Small intestine (tissue), 7 donors: ENCODE measurements around the gene SPOCK1. TPM values are rescaled to one million over a fixed set of nuclear protein-coding genes. Genes with fewer than 3 reads are reported as not detected.

Experiments
- DNase-seq, 2 donors: peaks; one replicate each; pipeline versions ENCODE4 v3.0.0 to v3.0.0-alpha.2; 2013
- FAIRE-seq: peaks from 2 replicates; lab custom pipeline; 2012; peaks lifted over from hg19 to GRCh38; lab: Jason Lieb, UNC
- H3K27ac ChIP-seq, 3 donors: one replicate each; pipeline ENCODE4 v1.5.1; 2013; ENCODE audit warnings: low read length in 2 of 3, mild to moderate bottlenecking in 2 of 3, control low read depth in 1 of 3, inconsistent platforms in 1 of 3, low read depth in 1 of 3, moderate library complexity in 1 of 3
- H3K27me3 ChIP-seq, 3 donors: one replicate each; pipeline ENCODE4 v1.6.1; 2013; ENCODE audit warnings: low read length in 3 of 3, inconsistent platforms in 1 of 3; ENCODE audit not compliant: control insufficient read depth in 3 of 3, insufficient read depth in 3 of 3
- H3K36me3 ChIP-seq, 3 donors: one replicate each; pipeline ENCODE4 v1.6.1; 2013; ENCODE audit warnings: low read length in 3 of 3, inconsistent platforms in 1 of 3, low read depth in 1 of 3, mild to moderate bottlenecking in 1 of 3, moderate library complexity in 1 of 3; ENCODE audit not compliant: control insufficient read depth in 3 of 3, insufficient read depth in 2 of 3
- H3K4me1 ChIP-seq, 3 donors: one replicate each; pipeline ENCODE4 v1.6.1; 2013; ENCODE audit warnings: low read length in 2 of 3, inconsistent platforms in 1 of 3, low read depth in 1 of 3, mild to moderate bottlenecking in 1 of 3, moderate library complexity in 1 of 3; ENCODE audit not compliant: control insufficient read depth in 3 of 3, insufficient read depth in 2 of 3
- H3K4me3 ChIP-seq, 3 donors: one replicate each; pipeline ENCODE4 v1.5.1; 2013; ENCODE audit warnings: low read length in 3 of 3, control low read depth in 1 of 3, inconsistent platforms in 1 of 3, low read depth in 1 of 3, mild to moderate bottlenecking in 1 of 3, moderate library complexity in 1 of 3
- H3K9me3 ChIP-seq, 2 donors: one replicate each; pipeline ENCODE4 v1.6.1; 2013; ENCODE audit warnings: low read depth in 1 of 2, low read length in 1 of 2; ENCODE audit not compliant: control insufficient read depth in 2 of 2, insufficient read depth in 1 of 2
- WGBS, 3 donors: extraction: QIAGEN DNeasy Blood & Tissue Kit; methylation state at CpG; one replicate each; pipeline ENCODE4 v1.1.7; 2013; 5-methylcytosine and 5-hydroxymethylcytosine counted together
- polyA plus RNA-seq, 4 donors: library from polyadenylated mRNA; stranded (reverse) in 3 of 4; unstranded in 1 of 4; fragments of 200-250 nt in 3 of 4; fragments of 120-200 nt in 1 of 4; gene quantifications; one replicate each; pipeline versions ENCODE4 v1.2.1 to v1.2.3, GENCODE V29; 2013
- donor health status: healthy with polysubstance abuse.
- donor health status: control.
- donor health status: control.
- donor health status: Bipolar disorder and iron deficiency.
- donor health status: healthy.

The SPOCK1 gene
- polyA plus RNA-seq, 4 donors, result 0.22 to 1.1 (median 0.54) TPM

DNA sequence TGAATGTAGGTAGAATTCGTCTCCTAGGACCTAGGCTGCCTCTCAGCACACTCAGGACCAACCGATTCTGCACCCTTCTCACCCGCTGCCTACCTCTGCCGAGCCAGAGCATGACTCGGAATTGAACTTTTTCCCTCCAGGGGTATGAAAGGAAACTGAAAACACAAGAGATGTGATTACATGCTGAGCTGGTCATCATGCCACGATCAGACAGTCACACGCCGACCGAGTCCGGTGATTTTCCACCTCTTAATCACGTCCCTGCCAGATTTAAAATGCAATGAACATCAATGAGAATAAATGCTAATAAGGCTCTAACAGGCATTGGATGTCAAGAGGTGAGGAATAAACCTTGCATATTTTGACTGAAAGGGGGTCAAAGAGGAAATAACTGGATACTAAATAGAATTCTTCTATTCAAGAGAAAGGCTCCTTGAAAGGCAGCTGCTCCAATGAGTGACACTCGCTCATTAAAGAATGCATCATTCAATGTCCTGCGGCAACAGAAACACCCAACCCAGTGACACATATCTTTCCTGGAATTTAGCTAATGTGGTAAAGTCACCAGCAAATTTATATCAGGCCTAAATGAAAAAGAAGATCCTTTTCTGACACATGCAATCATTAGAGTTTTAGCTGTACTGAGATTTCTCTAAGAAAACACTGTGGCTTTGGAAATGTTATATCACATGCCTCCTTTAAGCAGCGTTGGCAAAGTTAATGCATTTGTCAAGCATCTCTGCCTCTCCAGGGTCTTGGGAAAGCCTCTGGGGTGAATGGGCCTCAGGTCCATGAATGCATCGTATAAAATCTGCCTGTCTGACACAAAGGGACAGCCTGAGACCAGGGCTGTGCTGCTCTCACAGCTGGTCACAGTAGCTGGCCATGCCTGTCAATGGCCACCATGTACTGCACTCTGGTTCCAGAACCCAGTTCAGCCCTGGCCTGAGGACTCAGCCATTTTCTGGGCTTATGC, 128.7 kb downstream of the SPOCK1 start:
- FAIRE-seq (no peak), DNase-seq (no peak)
- Histone ChIP-seq H3K27ac (no peak overlapping the region), H3K27me3 (peaks cover 0 to 5% (median 0%) of the 10 kb centered on the region in 3 donors), H3K4me3 (no peak overlapping the region), H3K9me3 (no peaks in the 10 kb centered on the region), H3K4me1 (no peaks in the 10 kb centered on the region), H3K36me3 (no peaks in the 10 kb centered on the region)
- WGBS, 3 donors, result 79 to 86% (median 83%) methylated on average over 15 of the region's 15 CpGs

DNA sequence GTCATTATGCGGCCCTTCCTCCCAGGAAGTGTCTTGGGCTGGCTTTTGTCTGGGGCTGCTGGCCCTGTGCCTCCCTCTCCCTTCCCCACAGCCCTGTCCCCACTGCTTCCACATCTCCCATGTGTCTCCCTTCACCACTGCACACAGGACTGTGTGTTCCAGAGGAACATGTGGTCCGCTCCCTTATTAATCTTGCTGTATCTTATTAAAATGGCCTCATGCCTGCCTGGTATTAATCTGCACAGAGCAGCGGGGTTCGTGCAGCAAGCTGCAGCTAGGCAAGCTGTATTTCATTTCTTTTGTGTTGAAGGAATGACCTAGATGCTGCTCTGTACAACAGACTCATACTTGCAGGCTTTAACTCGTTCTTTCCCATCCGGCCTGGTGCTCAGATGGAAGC, 130.5 kb downstream of the SPOCK1 start:
- H3K9me3 ChIP-seq, result no peaks in the 10 kb centered on the region
- WGBS, 3 donors, result 87 to 88% (median 87%) methylated on average over 6 of the region's 6 CpGs
- H3K4me3 ChIP-seq, result no peak overlapping the region
- H3K27me3 ChIP-seq, result peaks cover 0 to 3% (median 0%) of the 10 kb centered on the region in 3 donors
- FAIRE-seq (no peak), DNase-seq (no peak)
- H3K4me1 ChIP-seq, result no peaks in the 10 kb centered on the region
- no peak overlapping the region for H3K27ac ChIP-seq
- H3K36me3 ChIP-seq, result no peaks in the 10 kb centered on the region

GRCh38 chr5:137367951-137368350, 131.2 kb downstream of the SPOCK1 start:
- Histone ChIP-seq H3K36me3 (no peaks in the 10 kb centered on the region), H3K4me1 (no peaks in the 10 kb centered on the region), H3K27me3 (peaks cover 0 to 3% (median 0%) of the 10 kb centered on the region in 3 donors), H3K27ac (no peak overlapping the region), H3K9me3 (no peaks in the 10 kb centered on the region), H3K4me3 (no peak overlapping the region)
- FAIRE-seq, result no peak
- WGBS, 3 donors, result 58 to 85% (median 73%) methylated on average over 1 of the region's 1 CpG
- no peak for DNase-seq

- no peak overlapping the region for H3K4me3 ChIP-seq
- 47 to 59% (median 52%) methylated on average over 3 of the region's 3 CpGs for WGBS, 3 donors
- no peaks in the 10 kb centered on the region for H3K36me3 ChIP-seq
- DNase-seq (no peak), FAIRE-seq (no peak)
- peaks cover 0 to 3% (median 0%) of the 10 kb centered on the region in 3 donors for H3K27me3 ChIP-seq
- no peaks in the 10 kb centered on the region for H3K4me1 ChIP-seq
- H3K27ac ChIP-seq, result no peak overlapping the region
- H3K9me3 ChIP-seq, result no peaks in the 10 kb centered on the region
Measured at GRCh38 chr5:137366526-137366925, 132.6 kb downstream of the SPOCK1 start.

GRCh38 chr5:137365126-137365865, 133.8 kb downstream of the SPOCK1 start:
- Histone ChIP-seq H3K27ac (no peak overlapping the region), H3K9me3 (no peaks in the 10 kb centered on the region), H3K27me3 (peaks cover 0 to 3% (median 0%) of the 10 kb centered on the region in 3 donors), H3K4me3 (no peak overlapping the region), H3K4me1 (no peaks in the 10 kb centered on the region), H3K36me3 (no peaks in the 10 kb centered on the region)
- WGBS, 3 donors, result 52 to 56% (median 55%) methylated on average over 3 of the region's 3 CpGs
- FAIRE-seq (no peak), DNase-seq (no peak)

GRCh38 chr5:137361280-137361679, 137.8 kb downstream of the SPOCK1 start:
- Histone ChIP-seq H3K9me3 (no peaks in the 10 kb centered on the region), H3K4me3 (no peak overlapping the region), H3K27ac (no peak overlapping the region), H3K27me3 (peaks cover 0 to 2% (median 2%) of the 10 kb centered on the region in 3 donors), H3K4me1 (no peaks in the 10 kb centered on the region), H3K36me3 (no peaks in the 10 kb centered on the region)
- WGBS, 3 donors, result 42 to 49% (median 46%) methylated on average over 2 of the region's 2 CpGs
- DNase-seq (no peak), FAIRE-seq (no peak)

GRCh38 chr5:137360607-137361006, 138.5 kb downstream of the SPOCK1 start:
- Histone ChIP-seq H3K4me1 (no peaks in the 10 kb centered on the region), H3K9me3 (no peaks in the 10 kb centered on the region), H3K27ac (no peak overlapping the region), H3K36me3 (no peaks in the 10 kb centered on the region), H3K4me3 (no peak overlapping the region), H3K27me3 (peaks cover 0 to 2% (median 2%) of the 10 kb centered on the region in 3 donors)
- DNase-seq (no peak), FAIRE-seq (no peak)

DNA sequence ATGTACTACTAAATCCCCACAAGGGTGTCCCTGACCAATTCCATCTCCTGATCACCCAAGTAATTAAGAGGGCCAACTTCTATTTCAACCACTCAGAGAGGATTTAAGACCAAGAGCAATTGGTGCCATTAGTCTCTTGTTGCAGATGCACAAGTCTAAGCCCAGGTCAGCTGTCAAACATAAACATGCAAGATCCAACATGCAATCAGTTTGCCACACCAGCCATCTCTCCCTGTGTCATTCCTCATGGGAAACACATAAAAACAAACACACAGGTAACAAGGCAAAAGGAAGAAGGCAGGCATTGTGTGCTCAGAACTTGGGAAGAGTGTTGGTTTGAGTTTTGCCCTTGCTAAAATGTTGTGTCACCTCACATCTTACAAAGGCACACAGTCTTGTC, 139.2 kb downstream of the SPOCK1 start:
- Histone ChIP-seq H3K36me3 (no peaks in the 10 kb centered on the region), H3K27ac (no peak overlapping the region), H3K27me3 (peaks cover 0 to 2% (median 2%) of the 10 kb centered on the region in 3 donors), H3K4me3 (no peak overlapping the region), H3K4me1 (no peaks in the 10 kb centered on the region), H3K9me3 (no peaks in the 10 kb centered on the region)
- DNase-seq (no peak), FAIRE-seq (no peak)
